OCI-LY7 (cell line): Measurements from ENCODE around the gene PACS1.

ENCODE experiments used
- CTCF ChIP-seq: fragments of 200-600 bp; sonication (generic); conservative IDR thresholded peaks from 2 replicates; pipeline ENCODE4 v1.5.1; 2014; ENCODE audit warnings: mild to moderate bottlenecking, antibody characterized with exemption, low read length, moderate library complexity, mixed read lengths
- EZH2phosphoT487 ChIP-seq: fragments of 200-600 bp; sonication (generic); IDR thresholded peaks from 2 replicates; pipeline ENCODE4 v1.6.1; 2018; ENCODE audit warnings: low read depth, borderline replicate concordance, mild to moderate bottlenecking, mixed run types, antibody characterized with exemption, low read length, moderate library complexity, mixed read lengths

GRCh38 chr11:66247801-66248200, 177.7 kb downstream of the PACS1 start:
- TF ChIP-seq CTCF (no peak), EZH2phosphoT487 (no peak)
